GM12874 (cell line): ENCODE data around the gene QSER1.

Experiments
- TF ChIP-seq, protein P1 (sequence below): IDR thresholded peaks from 2 replicates; pipeline ENCODE4 v1.5.1; 2011; ENCODE audit warnings: low read depth, mild to moderate bottlenecking, control low read depth, low read length, moderate library complexity; ENCODE audit not compliant: insufficient read depth

QSER1 gene

GRCh38 chr11:32893093-32893342 is 407 bp downstream of the QSER1 start:
- TF ChIP-seq, protein P1, sequence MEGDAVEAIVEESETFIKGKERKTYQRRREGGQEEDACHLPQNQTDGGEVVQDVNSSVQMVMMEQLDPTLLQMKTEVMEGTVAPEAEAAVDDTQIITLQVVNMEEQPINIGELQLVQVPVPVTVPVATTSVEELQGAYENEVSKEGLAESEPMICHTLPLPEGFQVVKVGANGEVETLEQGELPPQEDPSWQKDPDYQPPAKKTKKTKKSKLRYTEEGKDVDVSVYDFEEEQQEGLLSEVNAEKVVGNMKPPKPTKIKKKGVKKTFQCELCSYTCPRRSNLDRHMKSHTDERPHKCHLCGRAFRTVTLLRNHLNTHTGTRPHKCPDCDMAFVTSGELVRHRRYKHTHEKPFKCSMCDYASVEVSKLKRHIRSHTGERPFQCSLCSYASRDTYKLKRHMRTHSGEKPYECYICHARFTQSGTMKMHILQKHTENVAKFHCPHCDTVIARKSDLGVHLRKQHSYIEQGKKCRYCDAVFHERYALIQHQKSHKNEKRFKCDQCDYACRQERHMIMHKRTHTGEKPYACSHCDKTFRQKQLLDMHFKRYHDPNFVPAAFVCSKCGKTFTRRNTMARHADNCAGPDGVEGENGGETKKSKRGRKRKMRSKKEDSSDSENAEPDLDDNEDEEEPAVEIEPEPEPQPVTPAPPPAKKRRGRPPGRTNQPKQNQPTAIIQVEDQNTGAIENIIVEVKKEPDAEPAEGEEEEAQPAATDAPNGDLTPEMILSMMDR, result no peak

DNA sequence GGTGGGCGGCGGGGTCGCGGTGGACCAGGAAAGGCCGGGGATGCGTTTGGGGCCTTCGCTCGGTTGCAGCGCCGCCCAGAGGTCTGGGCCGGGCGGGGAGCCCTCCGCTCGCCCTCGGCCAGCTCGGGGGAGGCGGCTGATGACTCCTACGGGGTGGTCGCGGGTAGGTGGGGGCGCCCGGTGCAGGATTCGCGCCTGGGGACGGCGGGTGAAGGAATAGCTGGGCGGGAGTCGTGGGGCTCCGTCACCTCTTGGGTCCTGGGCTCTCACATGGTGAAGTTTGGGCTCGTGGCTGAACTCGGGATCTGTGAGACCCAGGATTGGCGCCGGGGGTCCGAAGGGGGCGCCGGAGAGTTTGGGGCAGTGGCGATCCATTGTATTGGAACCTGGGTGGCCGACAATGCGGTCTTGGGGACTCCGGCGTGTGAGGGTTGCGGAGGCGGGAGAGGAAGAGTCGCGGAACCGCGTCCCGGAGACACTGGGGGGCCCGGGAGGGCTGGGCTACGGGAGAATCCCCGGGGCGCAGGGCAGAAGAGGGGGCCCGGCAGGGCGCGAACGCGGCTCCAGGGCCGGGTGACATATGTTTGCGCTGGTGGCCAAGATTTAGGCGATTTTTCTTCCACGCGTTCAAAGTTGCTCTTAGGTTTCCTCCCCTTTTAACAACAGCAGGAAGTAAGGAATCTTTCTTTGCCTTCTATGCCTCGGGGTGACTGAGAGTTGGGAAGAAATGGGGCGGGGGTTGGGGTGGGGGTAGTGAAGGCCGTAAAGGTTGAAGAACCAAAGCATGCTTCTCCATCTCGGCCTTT is 935 bp downstream of the QSER1 start:
- TF ChIP-seq, protein P1, result peak; percentile 63

DNA sequence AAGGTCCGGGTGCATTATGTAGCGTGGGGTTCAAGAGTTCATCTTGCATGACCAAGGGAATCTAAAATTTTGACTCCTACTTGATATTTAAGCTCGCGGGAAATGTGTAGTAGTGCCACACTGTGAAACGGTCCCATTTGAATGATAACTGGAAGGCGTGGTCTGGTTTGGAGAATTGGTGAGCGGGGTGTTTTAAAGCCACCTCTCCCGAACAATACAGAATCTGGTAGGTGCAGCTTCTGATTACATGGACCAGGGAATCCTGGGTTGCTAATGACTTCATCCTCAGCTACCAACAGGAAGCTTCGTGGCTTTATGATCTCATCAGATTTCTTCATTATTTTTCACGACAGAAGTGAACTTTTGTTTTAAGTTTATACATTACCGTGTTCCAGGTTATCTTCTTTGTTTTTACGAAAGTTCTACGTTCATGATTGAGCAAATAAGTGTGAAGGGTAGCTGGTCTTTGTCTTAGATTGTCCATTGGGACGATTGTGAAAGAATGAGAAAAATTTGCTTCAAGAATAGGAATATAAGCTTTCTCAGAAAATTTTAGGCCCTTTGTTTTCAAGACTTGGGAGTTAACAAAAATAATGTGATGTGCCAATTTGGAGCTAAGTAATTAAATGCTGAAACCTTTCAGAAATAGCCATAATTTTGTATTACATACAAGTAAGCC is 1.7 kb downstream of the QSER1 start:
- TF ChIP-seq, protein P1, result no peak

DNA sequence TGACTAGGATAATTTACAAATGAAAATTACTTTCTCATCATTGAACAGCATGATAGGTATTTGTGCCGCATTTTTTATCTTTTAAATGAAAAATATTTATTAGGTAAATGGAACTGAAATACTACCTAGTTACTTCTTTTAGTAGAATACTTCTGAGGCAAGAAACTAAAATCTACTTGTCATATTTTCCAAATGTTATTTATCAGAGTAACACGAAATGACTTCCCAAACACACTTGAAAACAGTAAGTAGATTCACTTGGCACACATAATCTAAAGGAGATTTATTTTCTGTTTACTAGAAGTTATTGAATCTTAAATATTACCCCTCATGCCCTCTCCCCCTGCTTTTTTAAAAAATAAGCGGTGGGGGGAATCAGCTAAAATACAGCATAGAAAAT is 2.3 kb downstream of the QSER1 start:
- TF ChIP-seq, protein P1, result no peak

GRCh38 chr11:32895471-32895870 is 2.9 kb downstream of the QSER1 start:
- TF ChIP-seq, protein P1, result no peak

GRCh38 chr11:32897103-32897502 is 4.5 kb downstream of the QSER1 start:
- TF ChIP-seq, protein P1, result no peak

GRCh38 chr11:32899438-32899837 is 6.8 kb downstream of the QSER1 start:
- TF ChIP-seq, protein P1, result no peak
